GM19025 (cell line): ENCODE measurements around the gene TERT.
"Not testable (repeated sequence)": the region's sequence is repeated elsewhere in the genome, so short reads cannot be mapped to it uniquely, and the experiment has no call there.

ENCODE experiments used
- ATAC-seq: cut with Tn5 transposase; IDR thresholded peaks from one replicate; pipeline ENCODE4 v1.9.1; 2021; ENCODE audit warnings: mild to moderate bottlenecking, low read depth, moderate library complexity; ENCODE audit not compliant: unreplicated experiment

Gene TERT

DNA sequence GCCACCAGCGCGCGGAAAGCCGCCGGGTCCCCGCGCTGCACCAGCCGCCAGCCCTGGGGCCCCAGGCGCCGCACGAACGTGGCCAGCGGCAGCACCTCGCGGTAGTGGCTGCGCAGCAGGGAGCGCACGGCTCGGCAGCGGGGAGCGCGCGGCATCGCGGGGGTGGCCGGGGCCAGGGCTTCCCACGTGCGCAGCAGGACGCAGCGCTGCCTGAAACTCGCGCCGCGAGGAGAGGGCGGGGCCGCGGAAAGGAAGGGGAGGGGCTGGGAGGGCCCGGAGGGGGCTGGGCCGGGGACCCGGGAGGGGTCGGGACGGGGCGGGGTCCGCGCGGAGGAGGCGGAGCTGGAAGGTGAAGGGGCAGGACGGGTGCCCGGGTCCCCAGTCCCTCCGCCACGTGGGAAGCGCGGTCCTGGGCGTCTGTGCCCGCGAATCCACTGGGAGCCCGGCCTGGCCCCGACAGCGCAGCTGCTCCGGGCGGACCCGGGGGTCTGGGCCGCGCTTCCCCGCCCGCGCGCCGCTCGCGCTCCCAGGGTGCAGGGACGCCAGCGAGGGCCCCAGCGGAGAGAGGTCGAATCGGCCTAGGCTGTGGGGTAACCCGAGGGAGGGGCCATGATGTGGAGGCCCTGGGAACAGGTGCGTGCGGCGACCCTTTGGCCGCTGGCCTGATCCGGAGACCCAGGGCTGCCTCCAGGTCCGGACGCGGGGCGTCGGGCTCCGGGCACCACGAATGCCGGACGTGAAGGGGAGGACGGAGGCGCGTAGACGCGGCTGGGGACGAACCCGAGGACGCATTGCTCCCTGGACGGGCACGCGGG lies at the start of gene TERT:
TSS of gene TERT (minus strand) at position 234 of the 815 bp plus-strand sequence. CDS start at position 155, 79 bp downstream.
- no peak for ATAC-seq

DNA sequence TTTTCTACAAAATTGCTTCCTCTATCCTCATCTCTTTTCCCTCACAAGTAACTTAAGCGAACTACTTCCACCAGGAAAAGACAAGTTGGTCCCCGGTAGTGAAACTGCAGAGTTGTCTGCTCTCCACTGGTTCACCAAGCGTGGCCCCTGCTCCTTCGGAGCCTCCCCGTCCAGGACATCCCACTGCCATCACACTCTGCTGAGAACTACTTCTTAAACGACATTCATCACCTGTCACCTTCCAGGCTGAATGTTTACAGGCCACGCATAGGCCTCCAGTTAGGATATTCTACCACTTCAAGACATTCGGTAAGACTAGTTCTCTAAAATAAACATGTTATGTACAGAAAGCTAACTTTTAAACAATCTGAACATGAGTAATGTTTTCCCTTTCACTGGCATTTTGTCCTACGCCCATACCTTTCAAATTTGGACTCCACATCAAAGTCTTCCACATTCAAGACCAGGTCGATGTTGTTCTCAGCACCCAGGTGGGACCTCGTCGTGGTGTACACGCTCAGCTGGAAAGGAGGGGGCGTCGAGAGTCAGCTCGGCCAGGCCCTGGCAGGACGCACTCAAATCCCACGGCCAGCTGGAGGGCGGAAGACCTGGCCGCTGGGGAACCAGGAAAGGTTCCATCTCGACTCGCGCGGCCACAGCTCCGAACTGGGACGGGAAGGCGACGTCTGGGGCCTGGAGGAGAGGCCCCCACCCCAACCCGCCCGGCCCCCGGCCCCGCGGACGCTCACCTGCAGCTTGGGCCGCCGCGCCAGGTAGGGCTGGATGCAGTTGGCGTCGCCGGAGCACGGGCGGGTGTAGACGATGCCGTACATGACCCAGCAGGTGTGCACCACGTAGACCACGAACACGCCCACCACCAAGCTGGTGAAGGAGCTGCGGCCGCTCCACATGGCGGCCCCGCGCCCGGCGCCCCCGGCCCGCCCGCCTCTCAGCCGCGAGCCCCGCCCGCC lies 49.3 kb upstream of the TERT start:
- peak; percentile 17 for ATAC-seq

DNA sequence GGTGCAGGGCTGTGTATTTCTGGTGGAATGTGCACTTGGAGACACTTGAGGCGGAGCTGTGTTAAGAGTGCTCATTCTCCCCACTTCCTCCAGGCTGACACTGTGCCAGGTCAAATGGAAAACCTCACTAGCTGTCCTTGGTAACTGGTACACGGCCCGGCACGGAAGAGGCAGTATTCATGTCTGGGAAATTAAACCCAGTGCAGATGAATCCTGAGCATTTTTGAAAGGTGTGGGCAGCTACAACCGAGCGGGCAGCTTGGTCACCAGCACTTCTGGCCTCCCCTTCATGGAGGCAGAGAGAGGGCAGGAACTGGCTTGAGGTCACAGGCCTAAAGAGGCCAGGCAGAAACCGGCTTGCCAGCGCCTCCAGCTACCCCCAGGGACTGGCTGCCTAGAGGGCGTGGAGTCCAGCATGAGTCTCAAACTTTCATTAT lies 48.5 kb upstream of the TERT start:
- no peak for ATAC-seq

DNA sequence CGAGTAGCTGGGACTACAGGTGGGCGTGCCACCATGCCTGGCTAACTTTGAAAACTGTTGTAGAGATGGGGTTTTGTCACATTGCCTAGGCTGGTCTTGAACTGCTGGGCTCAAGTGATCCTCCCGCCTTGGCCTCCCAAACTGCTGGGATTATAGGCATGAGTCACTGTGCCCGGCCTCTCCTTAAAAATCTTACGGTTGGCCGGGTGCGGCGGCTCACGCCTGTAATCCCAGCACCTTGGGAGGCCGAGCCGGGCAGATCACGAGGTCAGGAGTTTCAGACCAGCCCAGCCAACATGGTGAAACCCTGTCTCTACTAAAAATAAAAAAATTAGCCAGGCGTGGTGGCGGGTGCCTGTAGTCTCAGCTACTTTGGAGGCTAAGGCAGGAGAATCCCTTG lies 47.8 kb upstream of the TERT start:
- ATAC-seq: not testable (repeated sequence)

DNA sequence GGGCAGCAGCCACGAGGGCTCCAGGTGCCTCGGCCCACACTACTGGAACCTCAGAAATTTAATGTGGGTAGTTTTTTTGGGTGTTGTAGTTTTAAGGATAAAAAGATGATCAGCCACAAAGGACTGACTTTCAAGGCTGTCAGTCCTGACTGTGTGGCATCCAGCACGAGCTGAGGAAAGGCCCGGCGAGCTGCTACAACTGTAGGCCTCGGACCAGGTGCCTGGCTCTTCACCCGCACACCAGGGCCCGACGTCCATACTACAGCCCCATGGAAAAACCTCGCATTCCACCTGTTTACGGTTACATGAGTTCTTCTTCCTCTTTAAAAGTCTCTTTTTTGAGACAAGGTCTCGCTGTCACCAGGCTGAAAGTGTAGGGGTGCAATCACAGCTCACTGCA lies 47.4 kb upstream of the TERT start:
- no peak for ATAC-seq

DNA sequence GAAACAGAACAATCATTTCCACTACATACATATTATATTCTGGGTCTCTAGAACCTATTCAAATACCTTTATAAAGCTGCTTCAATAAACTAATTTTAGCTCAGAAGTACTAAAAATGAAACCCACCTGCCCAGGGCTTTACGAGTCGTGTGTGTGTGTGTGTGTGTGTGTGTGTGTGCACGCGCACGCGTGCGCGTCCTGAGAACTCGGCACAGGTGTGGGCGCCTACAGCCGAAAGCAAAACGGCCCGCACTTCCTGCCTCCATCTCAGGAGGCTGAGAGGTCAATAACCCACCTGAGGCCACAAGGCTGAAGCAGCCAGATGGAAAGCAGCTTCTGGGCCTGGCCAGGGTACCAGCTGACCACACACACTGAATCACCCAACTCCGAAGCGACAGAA lies 47.0 kb upstream of the TERT start:
- no peak for ATAC-seq

DNA sequence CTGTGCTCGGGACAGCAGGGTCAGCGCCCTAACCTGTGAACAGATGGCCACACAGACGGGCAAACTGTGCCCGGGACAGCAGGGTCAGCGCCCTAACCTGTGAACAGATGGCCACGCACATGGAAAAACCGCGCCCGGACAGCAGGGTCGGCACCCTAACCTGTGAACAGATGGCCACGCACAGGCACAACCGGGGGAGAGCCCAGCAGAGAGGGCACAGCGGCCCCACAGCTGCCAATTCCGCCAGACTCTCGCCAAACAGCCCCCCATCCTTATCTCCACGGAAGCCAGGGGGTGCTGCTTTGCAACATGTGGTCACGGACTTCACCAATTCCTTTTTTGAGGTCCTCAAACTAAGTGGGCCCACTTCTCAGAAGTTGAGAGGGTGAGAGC lies 44.9 kb upstream of the TERT start:
- ATAC-seq: not testable (repeated sequence)

DNA sequence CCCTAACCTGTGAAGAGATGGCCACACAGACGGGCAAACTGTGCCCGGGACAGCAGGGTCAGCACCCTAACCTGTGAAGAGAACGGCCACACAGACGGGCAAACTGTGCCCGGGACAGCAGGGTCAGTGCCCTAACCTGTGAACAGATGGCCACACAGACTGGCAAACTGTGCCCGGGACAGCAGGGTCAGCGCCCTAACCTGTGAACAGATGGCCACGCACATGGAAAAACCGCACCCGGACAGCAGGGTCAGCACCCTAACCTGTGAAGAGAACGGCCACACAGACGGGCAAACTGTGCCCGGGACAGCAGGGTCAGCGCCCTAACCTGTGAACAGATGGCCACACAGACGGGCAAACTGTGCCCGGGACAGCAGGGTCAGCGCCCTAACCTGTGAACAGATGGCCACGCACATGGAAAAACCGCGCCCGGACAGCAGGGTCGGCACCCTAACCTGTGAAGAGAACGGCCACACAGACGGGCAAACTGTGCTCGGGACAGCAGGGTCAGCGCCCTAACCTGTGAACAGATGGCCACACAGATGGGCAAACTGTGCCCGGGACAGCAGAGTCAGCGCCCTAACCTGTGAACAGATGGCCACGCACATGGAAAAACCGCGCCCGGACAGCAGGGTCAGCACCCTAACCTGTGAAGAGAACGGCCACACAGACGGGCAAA lies 44.4 kb upstream of the TERT start:
- not testable (repeated sequence) for ATAC-seq

DNA sequence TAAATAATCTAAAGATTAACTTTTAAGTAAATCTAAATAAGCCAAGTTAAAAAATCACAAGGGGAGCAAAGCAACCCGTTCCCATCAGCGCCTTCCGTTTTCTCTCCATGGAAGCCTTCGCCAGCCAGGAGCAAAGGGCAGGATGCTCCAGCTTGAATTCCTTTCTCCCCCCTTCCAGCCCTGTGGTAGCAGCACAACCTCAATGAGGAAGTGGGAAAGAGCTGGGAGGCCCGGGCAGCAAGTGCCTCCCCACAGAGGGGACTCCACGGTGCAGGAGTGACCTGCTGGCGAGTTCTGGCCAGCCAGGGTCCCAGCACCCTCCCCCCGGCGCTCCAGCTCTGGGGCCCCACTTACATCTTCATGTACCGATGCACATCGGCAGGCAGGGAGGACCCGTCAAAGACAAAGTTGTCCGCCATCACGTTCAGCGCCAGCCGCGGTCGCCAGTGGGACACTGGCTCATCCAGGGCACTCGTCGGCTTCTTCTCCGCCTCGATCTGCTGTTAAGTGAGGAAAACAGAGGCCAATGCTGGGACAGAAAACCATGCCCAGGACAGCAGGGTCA lies 43.7 kb upstream of the TERT start:
- no peak for ATAC-seq

DNA sequence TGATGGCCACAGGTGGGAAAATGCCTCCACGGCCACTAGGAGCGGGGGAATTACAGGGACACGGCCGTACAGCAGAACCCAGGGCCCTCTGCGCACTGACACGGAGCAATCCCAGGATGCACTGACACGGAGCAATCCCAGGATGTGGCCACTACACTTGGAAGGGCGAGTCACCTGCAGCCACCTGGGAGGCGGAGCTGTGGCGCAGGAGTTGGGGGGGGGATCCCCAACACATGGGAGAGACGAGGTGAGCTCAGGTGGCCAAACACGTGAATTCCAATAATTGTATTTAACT lies 43.3 kb upstream of the TERT start:
- no peak for ATAC-seq

DNA sequence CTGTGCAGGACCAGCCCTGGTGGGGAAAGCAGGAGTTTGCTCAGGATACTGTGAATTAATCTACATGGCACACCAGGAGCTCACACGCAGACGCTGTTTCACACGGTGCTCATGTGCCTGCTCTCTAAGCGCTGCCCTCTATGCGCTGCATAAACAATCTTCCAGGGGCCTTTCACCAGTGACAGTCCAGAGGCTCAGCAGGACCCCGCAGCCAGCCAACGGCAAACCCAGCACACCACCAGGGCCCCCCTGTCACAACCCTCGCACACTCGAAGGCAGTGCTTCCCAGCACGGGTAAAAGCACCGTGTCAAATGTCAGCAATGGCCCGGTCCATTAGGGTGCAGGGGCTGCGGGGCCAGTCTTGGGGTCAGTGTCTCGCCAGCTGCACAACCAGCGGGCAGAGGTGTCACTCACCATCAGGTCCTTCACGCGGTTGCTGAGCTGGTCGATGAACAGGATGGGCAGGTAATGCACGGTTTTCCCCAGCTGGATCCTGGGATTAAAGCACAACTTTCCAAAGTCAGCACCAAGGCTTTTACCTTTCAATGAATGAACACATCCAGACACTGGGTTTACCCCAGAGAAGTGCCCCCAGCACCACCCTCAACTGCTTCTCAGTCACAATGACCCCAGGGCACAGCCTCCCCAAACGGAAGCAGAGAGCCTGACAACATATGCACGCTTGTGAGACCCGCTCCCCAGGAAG lies 42.8 kb upstream of the TERT start:
- ATAC-seq: no peak

DNA sequence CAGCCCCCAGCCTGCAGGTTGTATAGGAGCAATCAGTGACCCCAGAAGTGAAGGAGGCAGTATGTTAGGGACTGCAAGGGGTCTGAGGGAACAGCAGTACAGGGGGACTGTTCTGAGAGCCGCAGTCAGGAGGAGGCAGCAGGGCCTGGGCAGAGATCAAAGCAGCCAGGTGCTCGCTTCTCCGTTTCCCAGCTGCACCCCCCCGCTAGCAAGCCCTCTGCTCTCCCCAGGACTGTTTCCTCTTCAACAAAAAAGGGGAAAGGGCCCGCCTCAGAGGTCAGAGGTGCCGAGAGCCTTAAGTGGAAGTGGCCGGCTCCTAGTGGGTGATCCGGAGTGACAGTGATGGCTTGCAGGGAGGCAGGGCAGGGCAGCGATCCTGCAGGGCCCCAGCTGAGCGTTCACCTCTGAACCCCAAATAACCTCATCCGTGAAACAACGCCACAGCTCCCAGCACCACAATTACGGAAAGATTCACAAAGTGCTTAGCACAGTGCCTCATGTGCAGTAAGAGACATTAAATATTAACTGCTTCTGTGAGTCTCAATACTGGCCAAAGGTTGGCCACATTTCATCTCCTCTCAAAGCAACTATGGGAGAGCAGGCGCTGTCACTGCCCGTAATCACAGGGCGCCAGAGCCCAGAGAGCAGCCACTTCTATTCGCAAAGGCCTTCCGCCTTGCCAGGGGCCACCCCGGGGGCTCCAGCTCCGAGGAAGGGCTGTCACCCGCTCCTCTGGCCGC lies 42.1 kb upstream of the TERT start:
- ATAC-seq: no peak

DNA sequence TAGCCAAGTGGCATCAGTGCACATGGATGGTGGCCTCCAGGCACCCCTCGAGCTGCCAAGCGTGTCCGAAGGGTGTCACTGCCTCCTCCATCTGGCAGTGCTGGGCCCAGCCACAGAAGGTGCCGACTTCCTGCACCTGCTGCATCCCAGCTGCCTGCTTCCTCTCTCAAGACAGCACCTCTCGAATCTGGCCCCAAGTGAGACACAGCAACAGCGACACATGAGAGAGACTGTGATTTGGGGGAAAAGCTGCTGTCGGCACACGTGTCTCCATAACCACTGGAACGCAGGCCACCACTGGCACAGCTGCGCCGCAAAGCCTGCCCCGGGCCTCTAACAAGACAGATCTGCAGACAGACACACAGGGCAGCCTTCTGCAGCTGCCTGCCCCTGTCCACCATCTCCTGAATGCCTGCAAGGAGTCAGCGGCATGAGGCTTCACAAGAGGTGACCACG lies 41.3 kb upstream of the TERT start:
- no peak for ATAC-seq

DNA sequence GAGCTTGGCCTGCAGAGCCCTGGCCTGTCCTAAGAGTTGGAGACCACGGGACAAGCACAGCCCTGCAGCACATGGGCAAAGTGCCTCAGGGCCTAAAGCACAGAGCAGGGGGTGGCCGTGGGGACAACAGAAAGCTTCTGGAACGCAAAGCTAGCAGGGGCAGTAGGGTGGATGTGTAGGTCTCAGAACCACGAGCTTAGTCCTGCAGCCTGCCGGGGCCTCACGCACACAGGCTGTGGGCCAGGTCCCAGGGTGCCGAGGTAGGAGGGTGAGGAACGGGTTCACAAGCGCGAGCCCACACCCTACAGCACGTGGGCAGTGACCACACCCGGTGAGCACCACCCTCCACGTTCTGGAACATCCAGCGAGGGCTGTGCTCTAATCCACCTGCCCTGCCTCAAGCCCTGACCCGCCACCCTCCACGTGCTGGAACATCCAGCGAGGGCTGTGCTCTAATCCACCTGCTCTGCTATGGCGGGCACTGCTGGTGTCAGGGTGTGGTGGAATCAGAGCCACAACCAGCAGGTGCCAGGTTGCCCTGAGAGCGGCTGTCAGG lies 40.8 kb upstream of the TERT start:
- ATAC-seq: no peak

DNA sequence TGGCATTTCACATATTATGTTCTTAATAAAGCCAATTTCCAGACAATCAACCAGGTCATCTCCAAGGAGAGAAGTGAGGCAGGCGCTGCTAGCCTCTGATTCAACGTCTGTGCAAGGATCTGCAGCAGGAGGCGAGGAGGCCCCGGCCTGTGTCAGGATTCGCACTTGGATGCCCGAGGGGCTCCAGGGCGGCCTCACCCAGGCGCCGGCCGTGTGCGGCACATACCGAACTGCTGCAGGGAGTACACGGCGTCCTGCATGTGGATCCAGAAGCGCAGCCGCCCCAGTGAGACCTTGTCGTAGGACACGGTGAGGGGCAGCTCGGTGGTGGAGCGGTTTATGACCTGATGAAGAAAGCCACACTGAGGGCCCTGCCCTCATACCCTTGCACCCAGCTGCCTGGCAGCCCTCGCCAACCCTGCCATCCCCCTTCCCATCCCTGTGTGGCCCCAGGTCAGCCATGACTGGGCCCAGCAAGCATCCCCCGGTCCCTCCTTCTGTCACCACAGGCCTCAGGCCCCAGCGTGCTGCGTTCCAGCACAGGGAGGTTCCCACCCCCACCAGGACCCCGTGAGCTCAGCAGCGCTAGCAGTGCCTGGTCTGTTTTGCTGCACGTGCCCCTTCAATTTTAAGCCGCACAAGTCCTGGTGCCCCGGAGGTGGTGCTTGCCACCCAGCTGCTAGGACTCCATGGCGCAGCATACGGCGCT lies 40.1 kb upstream of the TERT start:
- ATAC-seq: no peak

DNA sequence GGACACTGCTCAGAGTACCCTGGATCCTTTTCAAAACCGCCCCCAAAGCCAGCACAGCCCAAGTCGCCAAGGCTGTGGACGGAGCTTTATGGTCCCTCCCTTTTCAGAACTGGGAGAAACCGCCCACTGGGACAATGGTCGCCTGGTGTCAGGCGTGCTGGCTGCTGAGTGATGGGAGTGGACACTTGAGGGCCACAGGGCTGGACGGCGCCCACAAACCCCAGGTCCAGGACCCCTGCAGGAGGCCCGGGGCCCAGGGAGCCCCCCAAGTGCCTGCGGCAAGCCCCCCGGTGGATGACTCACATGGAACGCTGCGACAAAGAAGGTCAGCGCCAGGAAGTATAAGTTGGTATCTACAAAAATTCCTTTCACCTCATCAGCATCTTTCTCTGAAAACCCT lies 39.1 kb upstream of the TERT start:
- no peak for ATAC-seq

DNA sequence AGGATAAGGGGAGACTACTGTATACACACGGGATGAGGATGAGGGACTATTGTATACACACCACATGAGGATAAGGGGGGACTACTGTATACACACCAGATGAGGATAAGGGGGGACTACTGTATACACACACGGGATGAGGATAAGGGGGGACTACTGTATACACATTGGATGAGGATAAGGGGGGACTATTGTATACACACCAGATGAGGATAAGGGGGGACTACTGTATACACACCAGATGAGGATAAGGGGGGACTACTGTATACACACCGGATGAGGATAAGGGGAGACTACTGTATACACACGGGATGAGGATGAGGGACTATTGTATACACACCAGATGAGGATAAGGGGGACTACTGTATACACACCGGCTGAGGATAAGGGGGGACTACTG lies 38.4 kb upstream of the TERT start:
- ATAC-seq: not testable (repeated sequence)

DNA sequence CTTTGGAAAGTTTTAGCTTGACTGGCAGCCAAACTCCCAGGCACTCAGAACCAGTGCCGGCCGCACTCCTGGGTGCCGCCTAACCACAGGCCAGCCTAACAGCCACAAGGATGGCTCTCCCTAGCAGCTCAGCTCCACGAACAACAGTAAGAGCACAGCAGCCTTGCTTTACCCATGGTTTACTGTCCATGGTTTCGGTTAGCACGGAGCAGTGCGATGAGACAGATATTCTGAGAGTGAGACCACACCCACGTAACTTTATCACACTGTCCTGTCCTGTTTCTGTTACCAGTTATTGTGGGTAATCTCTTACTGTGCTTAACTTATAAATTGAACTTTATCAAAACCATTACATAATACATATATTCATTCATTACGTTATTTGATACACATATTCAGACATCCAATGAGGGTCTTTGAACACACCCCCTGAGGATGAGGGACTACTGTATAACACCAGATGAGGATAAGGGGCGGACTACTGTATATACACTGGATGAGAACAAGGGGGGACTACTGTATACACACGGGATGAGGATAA lies 37.7 kb upstream of the TERT start:
- ATAC-seq: no peak
